Omental fat pad (tissue), 4 donors: Measurements from ENCODE around the gene PDLIM4. TPM values are rescaled to one million over a fixed set of nuclear protein-coding genes. Genes with fewer than 3 reads are reported as not detected.

Experiments used
- ATAC-seq: fragments of 150-250 bp; one replicate; pipeline ENCODE4 v1.9.1; 2016; ENCODE audit warnings: mild to moderate bottlenecking, moderate library complexity; ENCODE audit not compliant: low FRiP score
- DNase-seq: peaks from one replicate; pipeline ENCODE4 v3.0.0-alpha.2; 2019; ENCODE audit warnings: low spot score
- CTCF ChIP-seq, 3 donors: fragments of 450-650 bp; IDR thresholded peaks; one replicate each; pipeline ENCODE4 v1.5.1; 2016 to 2017; ENCODE audit warnings: antibody characterized with exemption in 3 of 3, mild to moderate bottlenecking in 3 of 3, moderate library complexity in 2 of 3
- total RNA-seq, 4 donors: library from RNA; depleted of rRNA; stranded (reverse); fragments of >200 nt; gene quantifications; one replicate each; pipeline ENCODE4 v1.1.0, GENCODE V29; 2016

Gene PDLIM4
- total RNA-seq, 4 donors from 2014 or later, result 19.5 to 89.5 (median 23.4) TPM

GRCh38 chr5:132293066-132293991 is 35.8 kb downstream of the PDLIM4 start:
- peak; percentile 77 for DNase-seq
- TF ChIP-seq CTCF (IDR thresholded peaks at IDR 0.05), result no peak
- ATAC-seq, result peak; percentile 69

GRCh38 chr5:132293992-132294727 is 36.7 kb downstream of the PDLIM4 start, which contains the start of gene SLC22A4:
TSS of gene SLC22A4 (plus strand) at chr5:132294394. CDS start at chr5:132294617, 223 bp downstream.
- peak; percentile 72 for DNase-seq
- no peak for TF ChIP-seq CTCF (IDR thresholded peaks at IDR 0.05)
- peak; percentile 85 for ATAC-seq

- peak; percentile 48 for DNase-seq
- ATAC-seq, result peak; percentile 51
- no peak for TF ChIP-seq CTCF (IDR thresholded peaks at IDR 0.05)
These were observed 37.4 kb downstream of the PDLIM4 start for GRCh38 chr5:132294728-132295504.

GRCh38 chr5:132295505-132296411 is 38.3 kb downstream of the PDLIM4 start:
- ATAC-seq, result no peak
- TF ChIP-seq CTCF (IDR thresholded peaks at IDR 0.05), result no peak
- no peak for DNase-seq

- DNase-seq (no peak), ATAC-seq (no peak)
- TF ChIP-seq CTCF (IDR thresholded peaks at IDR 0.05), result no peak
These were observed 39.0 kb downstream of the PDLIM4 start for GRCh38 chr5:132296412-132297016.
